Right lobe of liver (tissue), 4 donors: ENCODE data around the gene CALD1.

Experiments
- CTCF ChIP-seq, 4 donors: fragments of 200-600 bp in 3 of 4; fragments of 450-650 bp in 1 of 4; IDR thresholded peaks; one replicate each; pipeline versions ENCODE4 v1.5.1 to v1.8.0; 2016 to 2022; ENCODE audit warnings: antibody characterized with exemption in 4 of 4, mild to moderate bottlenecking in 2 of 4
- POLR2A ChIP-seq: fragments of 450-650 bp; IDR thresholded peaks from one replicate; pipeline ENCODE4 v1.6.1; 2017; ENCODE audit warnings: antibody characterized with exemption, mild to moderate bottlenecking
- donor health status: DM: no; HTN: no; CAD: no.
- donor health status: DM: no; HTN: no; CAD: no.
- donor health status: DM: no; HTN: yes; CAD: no.

GRCh38 chr7:134828361-134828760, 48.9 kb downstream of the CALD1 start:
- no peak for TF ChIP-seq CTCF (IDR thresholded peaks at IDR 0.05)
- no peak for TF ChIP-seq POLR2A
